HFFc6 (cell line): ENCODE data around the gene CEP104. TPM values are rescaled to one million over a fixed set of nuclear protein-coding genes. Genes with fewer than 3 reads are reported as not detected.
"Not testable (repeated sequence)": the region's sequence is repeated elsewhere in the genome, so short reads cannot be mapped to it uniquely, and the experiment has no call there.

Experiments
- DNase-seq: peaks from one replicate; pipeline ENCODE4 v3.0.0-alpha.2; 2018
- H3K27ac Mint-ChIP-seq: 2 replicates; pipeline ENCODE4 v1.8.0; 2020; ENCODE audit warnings: mild to moderate bottlenecking, mixed read lengths
- H3K27me3 Mint-ChIP-seq: 2 replicates; pipeline ENCODE4 v1.8.0; 2021; ENCODE audit warnings: mild to moderate bottlenecking, moderate library complexity, mixed read lengths; ENCODE audit not compliant: insufficient read depth
- H3K36me3 Mint-ChIP-seq: 2 replicates; pipeline ENCODE4 v1.8.0; 2021; ENCODE audit warnings: low read depth, mixed read lengths
- H3K4me1 Mint-ChIP-seq: 2 replicates; pipeline ENCODE4 v1.8.0; 2020; ENCODE audit warnings: low read depth, mixed read lengths
- H3K4me3 Mint-ChIP-seq: 2 replicates; pipeline ENCODE4 v1.8.0; 2020; ENCODE audit warnings: mild to moderate bottlenecking, moderate library complexity, mixed read lengths
- H3K9me3 Mint-ChIP-seq: 2 replicates; pipeline ENCODE4 v1.8.0; 2020; ENCODE audit warnings: mild to moderate bottlenecking, mixed read lengths
- CTCF ChIP-seq: fragments of 200-600 bp; sonication (generic); IDR thresholded peaks from 2 replicates; pipeline ENCODE4 v1.5.0; 2021; ENCODE audit warnings: antibody characterized with exemption, mild to moderate bottlenecking
- total RNA-seq, 6 experiments: library from RNA; stranded (reverse); fragmentation: NEBNext Ultra II Directional; extraction: Animal tissue kit (Norgen Biotek cat#: 25700); gene quantifications; 2 replicates in 1 of 6; 3 replicates in 5 of 6; pipeline ENCODE4 v1.2.3, GENCODE V29; 2021

CEP104 gene
- total RNA-seq, 6 experiments from 2014 or later = 43.2 to 63.4 (median 52.9) TPM

GRCh38 chr1:3811595-3811911, 45.5 kb downstream of the CEP104 start:
- Mint-ChIP-seq H3K9me3 (peaks cover 13% of the 10 kb centered on the region), H3K36me3 (no peaks in the 10 kb centered on the region), H3K4me1 (peaks cover 6% of the 10 kb centered on the region), H3K27me3 (no peaks in the 10 kb centered on the region; the same call in 1 of the 2 replicates), H3K27ac (no peak overlapping the region), H3K4me3 (no peak overlapping the region)
- no peak for DNase-seq
- TF ChIP-seq CTCF = no peak

GRCh38 chr1:3810149-3810761, 46.8 kb downstream of the CEP104 start:
- H3K36me3 Mint-ChIP-seq, H3K27ac Mint-ChIP-seq, DNase-seq, H3K4me3 Mint-ChIP-seq, H3K27me3 Mint-ChIP-seq, H3K4me1 Mint-ChIP-seq: not testable (repeated sequence)
- peaks cover 19% of the 10 kb centered on the region for H3K9me3 Mint-ChIP-seq

GRCh38 chr1:3809680-3810079, 47.3 kb downstream of the CEP104 start:
- Mint-ChIP-seq H3K27me3 (no peaks in the 10 kb centered on the region), H3K27ac (no peak overlapping the region), H3K4me3 (no peak overlapping the region), H3K36me3 (no peaks in the 10 kb centered on the region), H3K9me3 (peaks cover 19% of the 10 kb centered on the region), H3K4me1 (peaks cover 6% of the 10 kb centered on the region)
- no peak for DNase-seq
- TF ChIP-seq CTCF = no peak

DNA sequence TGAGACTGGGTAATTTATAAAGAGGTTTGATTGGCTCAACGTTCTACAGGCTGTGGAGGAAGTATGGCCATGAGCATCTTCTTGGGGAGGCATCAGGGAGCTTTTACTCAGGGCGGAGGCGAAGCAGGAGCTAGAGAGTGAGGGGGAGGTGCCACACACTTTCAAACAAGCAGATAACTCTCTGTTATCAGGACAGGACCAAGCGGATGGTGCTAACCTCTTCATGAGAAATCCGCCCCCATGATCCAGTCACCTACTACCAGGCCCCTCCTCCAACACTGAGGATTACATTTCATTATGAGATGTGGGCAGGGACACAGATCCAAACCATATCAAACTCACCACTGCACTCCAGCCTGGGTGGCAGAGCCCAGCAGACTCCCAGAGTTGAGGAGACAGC, 49.2 kb downstream of the CEP104 start:
- TF ChIP-seq CTCF = no peak
- DNase-seq = no peak
- Mint-ChIP-seq H3K27me3 (peaks cover 6% of the 10 kb centered on the region; the same call in 1 of the 2 replicates), H3K4me1 (peaks cover 19% of the 10 kb centered on the region), H3K27ac (no peak overlapping the region), H3K4me3 (no peak overlapping the region), H3K9me3 (peaks cover 19% of the 10 kb centered on the region), H3K36me3 (no peaks in the 10 kb centered on the region)

- H3K27me3 Mint-ChIP-seq = peaks cover 12% of the 10 kb centered on the region; the same call in 1 of the 2 replicates
- no peak for DNase-seq
- peaks cover 19% of the 10 kb centered on the region for H3K9me3 Mint-ChIP-seq
- no peak for TF ChIP-seq CTCF
- no peak overlapping the region for H3K4me3 Mint-ChIP-seq
- no peaks in the 10 kb centered on the region for H3K36me3 Mint-ChIP-seq
- peaks cover 16% of the 10 kb centered on the region for H3K4me1 Mint-ChIP-seq
- no peak overlapping the region for H3K27ac Mint-ChIP-seq
Measured at GRCh38 chr1:3805038-3805437, 52.0 kb downstream of the CEP104 start.

DNA sequence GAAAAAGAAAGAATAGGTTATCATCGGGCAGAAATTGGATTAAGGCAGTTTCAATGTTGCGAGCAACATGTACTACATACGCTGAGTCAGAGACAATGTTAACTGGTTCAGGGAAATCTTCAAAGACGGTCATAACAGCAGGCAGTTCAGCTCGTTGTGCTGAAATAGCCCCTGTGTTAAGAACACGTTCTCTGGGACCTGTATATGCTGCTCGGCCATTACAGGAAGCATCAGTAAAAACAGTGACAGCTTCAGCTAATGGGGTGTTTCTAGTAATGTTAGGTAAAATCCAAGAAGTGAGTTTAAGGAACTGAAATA, 52.4 kb downstream of the CEP104 start:
- not testable (repeated sequence) for DNase-seq, H3K27ac Mint-ChIP-seq, H3K36me3 Mint-ChIP-seq
- Mint-ChIP-seq H3K4me3 (peak overlapping the region; percentile 29; the same call in 1 of the 2 replicates), H3K4me1 (peaks cover 13% of the 10 kb centered on the region), H3K27me3 (peaks cover 15% of the 10 kb centered on the region), H3K9me3 (peaks cover 19% of the 10 kb centered on the region)
